GM18508 (cell line): ENCODE results near the gene PTGFRN.

ENCODE experiments used
- ATAC-seq: cut with Tn5 transposase; IDR thresholded peaks from one replicate; pipeline ENCODE4 v1.9.1; 2021; ENCODE audit warnings: moderate number of reproducible peaks; ENCODE audit not compliant: insufficient read depth, unreplicated experiment

PTGFRN gene

GRCh38 chr1:116886291-116886878 is 23.3 kb upstream of the PTGFRN start:
- no peak for ATAC-seq

DNA sequence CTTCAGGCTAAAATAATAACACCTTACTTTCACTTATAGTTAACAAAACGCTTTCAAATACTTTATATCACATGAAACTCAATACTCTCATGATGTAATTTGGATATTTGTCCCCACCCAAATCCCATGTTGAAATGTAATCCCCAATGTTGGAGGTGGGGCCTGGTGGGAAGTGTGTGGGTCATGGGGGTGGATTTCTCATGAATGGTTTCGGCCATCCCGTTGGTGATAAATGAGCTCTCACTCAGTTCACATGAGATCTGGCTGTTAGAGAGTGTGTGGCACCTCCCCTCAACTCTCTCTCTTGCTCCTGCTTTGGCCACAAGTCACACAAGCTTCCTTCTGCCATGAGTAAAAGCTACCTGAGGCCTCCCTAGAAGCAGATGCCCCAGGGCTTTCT is 22.5 kb upstream of the PTGFRN start:
- ATAC-seq: no peak

GRCh38 chr1:116889380-116889779 is 20.3 kb upstream of the PTGFRN start:
- ATAC-seq: no peak

- ATAC-seq: no peak
Observed at GRCh38 chr1:116891396-116892079, 18.2 kb upstream of the PTGFRN start.

DNA sequence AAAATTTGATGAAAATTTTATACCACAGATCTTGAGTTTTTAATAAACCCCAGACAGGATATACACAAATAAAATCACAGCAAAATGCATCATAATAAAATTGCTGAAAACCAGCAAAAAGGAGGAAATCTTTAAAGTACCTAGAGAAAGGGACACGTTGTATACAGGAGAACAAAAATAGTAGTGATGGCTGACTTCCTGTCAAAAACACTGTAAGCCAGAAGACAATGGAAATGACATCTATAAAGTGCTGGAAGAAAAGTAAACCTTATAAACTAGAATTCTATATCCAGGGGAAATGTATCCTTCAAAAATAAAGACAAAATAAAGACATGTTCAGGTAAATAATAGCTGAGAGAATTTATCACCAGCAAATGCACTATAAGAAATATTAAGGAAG is 14.6 kb upstream of the PTGFRN start:
- ATAC-seq: no peak

GRCh38 chr1:116899529-116899928 is 10.2 kb upstream of the PTGFRN start:
- no peak for ATAC-seq

DNA sequence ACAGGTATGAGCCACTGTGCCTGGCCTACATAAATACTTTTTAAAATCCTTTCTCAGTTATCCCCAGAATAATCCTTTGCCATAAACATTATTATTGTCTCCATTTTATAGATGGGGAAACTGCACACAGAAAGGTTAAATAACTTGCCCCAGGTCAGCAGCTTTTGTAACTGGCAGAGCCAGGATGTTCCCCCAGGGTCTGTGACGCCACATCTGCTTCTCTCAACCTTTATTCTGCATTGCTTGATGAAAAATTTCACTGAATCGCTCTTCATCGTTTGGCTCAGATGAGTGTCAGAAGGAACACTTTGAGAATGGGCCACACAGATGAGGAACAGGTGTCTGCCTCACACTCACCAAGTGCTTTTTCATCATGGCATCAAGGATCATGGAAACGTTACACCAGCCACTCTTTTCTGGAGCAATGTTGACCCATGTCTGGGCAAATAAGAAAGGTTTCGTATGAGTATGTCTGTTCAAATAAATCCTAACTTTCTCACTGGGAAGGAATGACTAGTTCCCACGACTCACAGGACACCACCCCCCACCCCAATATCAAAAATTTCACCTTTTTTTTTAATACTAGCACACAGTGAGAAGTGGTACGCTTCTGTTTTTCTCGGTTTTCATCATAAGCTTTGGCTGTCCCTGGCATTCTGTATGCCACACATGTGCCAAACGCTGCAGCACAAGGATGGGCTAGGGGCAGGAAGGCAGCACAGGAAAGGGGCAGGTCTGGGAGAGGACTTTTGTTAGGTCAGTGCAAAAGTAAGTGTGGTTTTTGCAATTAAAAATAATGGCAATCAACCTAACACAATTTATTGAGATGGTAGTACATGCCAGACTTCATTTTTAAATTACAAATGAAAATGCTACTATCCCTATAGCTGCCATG is 9.0 kb upstream of the PTGFRN start:
- no peak for ATAC-seq

DNA sequence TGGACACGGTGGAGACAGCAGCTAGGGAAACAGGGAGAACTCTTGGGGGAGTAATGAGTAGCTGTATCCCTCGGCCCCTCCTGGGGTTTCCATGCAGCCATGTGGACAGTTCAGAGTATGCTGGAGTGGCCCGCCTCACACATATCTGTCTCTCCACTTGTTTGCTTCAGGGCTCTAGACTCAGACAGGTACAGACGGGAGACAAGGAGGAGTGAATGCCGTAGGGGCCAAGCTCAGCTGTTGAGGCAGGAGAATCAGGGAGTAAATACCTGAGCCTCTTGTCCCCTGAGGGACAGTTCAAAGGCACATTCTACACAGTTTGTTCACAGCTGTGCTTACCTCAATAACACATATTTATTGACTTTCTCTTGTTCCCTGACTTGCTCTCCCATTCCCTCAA is 7.7 kb upstream of the PTGFRN start:
- no peak for ATAC-seq

DNA sequence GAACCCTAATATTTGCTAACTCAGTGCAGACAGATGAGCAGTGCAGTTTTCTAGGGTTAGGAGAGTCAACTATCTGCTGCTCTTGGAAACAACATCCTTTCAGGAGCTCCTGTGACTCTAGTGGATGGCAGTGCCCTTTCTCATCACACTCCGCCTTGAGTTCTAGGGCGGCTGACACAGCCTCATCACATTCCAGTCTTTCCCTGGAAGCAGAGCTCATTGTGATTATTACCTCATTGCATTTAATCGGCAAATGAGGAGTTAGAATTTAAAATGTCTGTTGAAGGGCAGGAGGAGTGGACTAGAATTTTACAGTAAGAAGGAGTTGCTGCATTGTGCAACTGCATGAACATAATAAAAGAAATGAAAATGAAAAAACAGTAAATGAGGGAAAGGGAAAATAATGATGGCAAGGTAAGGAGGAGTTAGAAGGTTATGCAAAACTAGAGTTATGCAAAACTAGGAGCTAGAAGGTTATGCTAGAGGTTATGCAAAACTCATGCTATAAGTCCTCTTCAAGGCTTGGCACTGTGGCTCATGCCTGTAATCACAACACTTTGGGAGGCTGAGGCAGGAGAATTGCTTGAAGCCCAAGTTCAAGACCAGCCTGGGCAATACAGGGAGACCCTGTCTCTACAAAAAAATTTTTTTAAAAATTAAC is 6.9 kb upstream of the PTGFRN start:
- no peak for ATAC-seq

GRCh38 chr1:116904791-116905320 is 4.9 kb upstream of the PTGFRN start:
- no peak for ATAC-seq

DNA sequence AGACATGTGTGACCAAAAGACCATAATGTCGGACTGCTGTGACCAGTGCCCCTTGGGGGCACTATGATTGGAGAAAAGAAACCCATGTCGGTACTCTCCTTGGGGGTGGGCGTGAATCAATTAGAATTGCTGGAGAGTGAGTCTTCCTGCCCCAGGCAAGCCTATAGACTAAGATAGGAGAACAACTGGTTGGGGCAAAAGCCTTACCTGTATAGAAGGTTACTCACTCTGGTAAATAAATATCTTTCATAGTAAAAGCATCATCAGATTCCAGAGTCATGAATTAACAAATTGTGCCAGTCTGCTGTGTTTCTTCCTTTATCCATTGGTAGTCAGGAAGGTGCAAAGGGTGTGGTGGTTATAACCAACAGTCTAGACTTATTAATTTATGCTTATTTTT is 2.9 kb upstream of the PTGFRN start:
- ATAC-seq: no peak

- no peak for ATAC-seq
Observed at GRCh38 chr1:116907351-116907750, 2.4 kb upstream of the PTGFRN start.

- no peak for ATAC-seq
Observed at GRCh38 chr1:116908266-116908665, 1.4 kb upstream of the PTGFRN start.

DNA sequence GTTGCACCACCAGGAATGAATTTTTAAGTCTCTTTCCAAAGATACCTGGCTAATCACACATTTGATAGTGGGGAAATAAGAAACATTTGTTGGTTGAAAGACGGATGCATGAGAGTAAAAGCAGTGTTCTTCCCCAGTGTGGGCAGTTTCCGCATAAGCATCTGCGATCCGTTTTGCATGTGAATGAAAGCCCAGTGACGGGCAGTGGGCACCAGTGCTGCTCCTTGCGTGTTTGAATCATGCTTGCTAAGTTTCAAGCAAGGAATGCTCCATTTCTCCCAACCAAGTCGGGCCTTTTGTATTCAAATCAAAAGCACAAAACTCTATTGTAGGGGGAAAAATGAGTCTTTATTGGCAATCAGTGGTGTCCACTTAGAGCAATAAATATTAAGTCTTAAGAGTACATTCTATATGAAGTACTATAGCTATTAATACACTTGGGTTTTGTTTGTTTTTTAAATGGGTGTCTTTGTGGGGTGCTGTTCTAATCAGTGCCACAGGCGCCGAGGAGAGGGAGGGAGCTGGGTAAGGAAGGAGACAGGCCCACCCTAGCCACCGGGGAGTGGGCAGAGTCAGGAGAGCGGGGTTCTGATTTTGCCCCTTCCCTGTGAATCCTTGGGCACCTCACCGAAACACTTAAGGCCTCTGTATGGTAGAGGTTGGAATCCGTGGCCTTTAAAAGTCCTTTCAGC is 750 bp upstream of the PTGFRN start:
- ATAC-seq: no peak

DNA sequence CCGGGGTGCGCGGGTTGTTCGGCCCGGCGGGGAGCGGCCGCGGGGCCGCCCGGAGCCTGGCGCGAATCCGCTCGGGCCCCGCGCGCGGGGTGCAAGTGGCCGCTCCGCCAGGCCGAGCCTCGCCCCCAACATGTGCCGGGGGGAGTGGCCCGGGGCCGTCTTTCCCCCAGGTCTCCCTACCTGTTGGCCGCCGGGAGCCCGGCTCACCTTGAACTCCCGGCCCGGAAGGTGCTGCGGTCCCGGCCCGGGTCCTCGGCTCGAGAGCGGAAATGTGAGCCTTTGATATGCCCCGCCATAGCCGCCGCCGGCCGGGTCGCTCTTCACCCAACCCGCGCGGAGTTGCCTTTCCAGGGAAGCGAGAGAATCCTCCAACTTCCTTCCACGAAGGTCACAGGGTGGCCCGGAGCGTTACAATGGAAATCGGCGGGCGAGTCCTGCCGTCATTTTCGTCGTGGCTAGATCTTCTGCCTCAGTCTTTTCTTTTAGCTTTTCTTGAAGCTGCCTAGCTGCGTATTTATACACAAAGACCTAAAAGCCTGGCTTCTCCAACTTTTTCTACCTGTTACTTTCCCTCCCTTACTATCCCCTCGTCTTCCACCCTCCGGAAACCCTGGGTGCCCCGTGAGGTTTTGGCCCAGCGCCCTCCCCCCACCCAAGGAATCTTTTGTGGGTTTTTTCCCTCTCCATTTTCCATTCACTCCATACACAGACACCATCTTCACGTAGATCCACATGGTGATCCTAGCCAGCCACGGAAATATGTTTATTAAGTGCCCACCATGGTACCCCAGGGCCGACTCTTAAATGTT is 867 bp downstream of the PTGFRN start:
- ATAC-seq: no peak

GRCh38 chr1:116911188-116911553 is 1.5 kb downstream of the PTGFRN start:
- no peak for ATAC-seq

DNA sequence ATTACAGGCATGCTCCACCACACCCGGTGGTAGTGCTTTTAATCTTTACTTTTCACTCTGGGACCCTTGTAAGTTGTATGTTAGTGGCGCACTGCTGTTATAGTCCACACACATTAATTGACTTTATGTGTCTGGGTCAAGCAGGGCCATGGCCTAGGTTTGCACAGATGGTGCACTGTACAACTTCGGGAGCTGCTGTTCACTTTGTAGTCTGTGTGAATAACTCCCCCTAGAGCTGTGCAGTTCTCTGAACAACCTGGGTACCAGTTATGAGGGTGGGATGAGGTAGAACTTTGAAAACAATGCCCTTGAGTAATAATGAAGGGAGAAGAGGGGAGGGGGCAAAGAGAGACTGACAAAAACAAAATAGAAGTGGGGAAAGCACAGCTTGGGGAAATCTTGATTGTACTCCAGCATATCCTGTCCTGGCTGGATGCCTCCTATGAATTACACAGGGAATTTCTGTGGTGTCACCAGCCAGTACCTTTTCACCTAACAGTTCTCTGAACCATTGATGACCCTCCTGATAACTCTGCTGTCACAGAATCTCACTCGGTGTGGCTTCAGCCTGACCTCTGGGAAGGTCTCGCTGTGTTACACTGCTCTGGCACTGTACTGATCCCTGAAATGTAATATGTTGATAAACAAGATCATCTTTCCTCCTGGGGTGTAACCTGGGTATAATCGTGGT is 2.2 kb downstream of the PTGFRN start:
- ATAC-seq: no peak

DNA sequence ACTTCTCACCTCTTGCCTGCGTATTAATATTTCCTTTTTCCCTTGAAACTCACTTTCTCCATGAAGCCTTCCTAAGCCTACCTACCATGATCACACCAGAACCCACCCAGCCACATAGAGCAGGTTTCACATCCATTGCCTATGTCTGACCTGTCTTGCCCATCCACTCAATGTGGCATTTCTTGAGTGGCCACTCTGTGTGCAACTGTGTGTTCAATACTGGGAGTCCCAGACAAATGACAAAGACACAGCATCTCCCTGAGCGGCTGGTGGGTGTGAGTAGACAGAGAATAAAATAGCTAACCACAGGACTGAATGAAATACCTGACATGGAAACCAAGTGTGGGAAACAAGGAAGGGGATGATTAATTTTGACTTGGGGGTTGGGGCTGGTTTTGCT is 3.1 kb downstream of the PTGFRN start:
- no peak for ATAC-seq

DNA sequence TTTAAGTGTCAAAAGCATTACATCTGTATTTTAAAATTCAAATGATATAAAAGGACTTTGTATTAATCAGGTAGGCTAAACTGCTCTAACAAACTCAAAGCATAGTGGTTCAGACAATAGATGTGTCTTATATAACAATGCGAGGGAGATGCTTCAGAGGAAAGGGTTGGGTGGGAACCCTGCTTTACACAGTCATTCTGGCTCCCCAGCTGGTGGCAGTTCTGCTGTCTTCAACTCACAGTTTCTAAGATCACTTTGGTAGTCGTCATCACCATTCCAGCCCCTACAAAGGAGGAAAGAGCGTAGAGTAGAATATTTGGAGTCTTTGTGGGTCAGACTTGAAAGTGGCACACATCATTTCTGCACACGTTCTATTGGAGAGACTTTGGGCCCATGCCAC is 4.2 kb downstream of the PTGFRN start:
- ATAC-seq: no peak
